Activated effector memory CD4-positive, alpha-beta T cell treated with anti-CD3 and anti-CD28 coated beads, Interleukin-2, amount 50 U/mL, for 16 hours (primary cell): ENCODE measurements around the gene IGF2BP2.

Experiments
- DNase-seq: peaks from one replicate; pipeline ENCODE4 v3.0.0-alpha.2; 2020

The IGF2BP2 gene

GRCh38 chr3:185631508-185632206 is 193.2 kb downstream of the IGF2BP2 start:
- DNase-seq = no peak

GRCh38 chr3:185631108-185631507 is 193.7 kb downstream of the IGF2BP2 start:
- DNase-seq = no peak

DNA sequence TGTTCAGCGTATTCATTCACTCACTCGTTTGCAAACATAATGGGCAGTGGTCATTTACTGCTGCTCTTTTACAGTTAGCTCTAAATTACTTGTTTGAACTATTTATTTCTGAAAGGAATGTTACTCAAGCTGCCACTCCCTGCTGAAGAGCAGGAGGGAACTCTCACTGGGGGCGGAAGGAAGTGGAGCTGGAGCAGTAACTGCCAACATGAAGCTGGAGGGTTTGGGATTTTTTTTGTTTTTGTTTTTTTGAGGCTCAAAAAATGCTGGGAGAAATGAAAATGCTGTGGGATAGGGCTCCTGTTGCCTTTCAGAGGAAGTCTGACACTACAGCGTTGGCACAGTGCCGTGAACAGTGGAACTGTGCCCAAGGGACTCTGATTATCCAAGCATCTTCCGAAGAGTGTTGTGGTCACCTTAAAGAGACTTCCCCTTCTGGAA is 194.6 kb downstream of the IGF2BP2 start:
- no peak for DNase-seq

- no peak for DNase-seq
Measured at GRCh38 chr3:185629554-185630181, 195.2 kb downstream of the IGF2BP2 start.

- DNase-seq = no peak
Measured at GRCh38 chr3:185625784-185626183, 199.1 kb downstream of the IGF2BP2 start.

DNA sequence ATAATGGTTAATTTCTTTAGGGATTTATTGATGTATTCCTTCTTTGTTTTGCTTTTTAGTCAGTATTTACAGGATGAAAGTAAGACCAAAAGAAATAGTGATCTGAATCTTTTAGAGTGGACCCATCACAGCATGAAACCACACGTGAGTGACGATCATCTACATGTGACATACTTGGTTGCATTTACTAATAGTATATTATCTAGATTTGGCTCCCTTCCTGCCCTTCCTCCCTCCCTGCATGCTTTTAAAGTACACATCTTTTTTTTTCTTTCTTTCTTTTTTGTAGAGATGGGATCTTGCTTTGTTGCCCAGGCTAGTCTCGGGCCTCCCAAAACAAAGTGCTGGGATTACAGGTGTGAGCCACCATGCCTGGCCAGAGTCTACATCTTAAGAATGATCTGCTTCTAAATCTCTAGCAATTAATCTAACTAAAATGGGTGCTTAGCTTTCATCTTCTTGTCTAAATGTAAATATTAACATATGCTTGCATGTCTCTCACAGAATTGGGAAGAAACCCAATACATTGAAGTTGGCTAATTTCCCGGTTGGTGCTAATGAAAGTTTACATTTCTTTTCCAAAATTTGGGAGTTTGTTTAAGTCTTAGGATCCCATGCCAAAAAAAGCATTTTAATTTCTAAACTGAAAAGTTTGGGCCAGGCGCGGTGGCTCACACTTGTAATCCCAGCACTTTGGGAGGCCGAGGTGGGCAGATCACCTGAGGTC is 200.7 kb downstream of the IGF2BP2 start:
- no peak for DNase-seq

- no peak for DNase-seq
Measured at GRCh38 chr3:185613016-185613415, 211.8 kb downstream of the IGF2BP2 start.

- no peak for DNase-seq
Measured at GRCh38 chr3:185606196-185606595, 218.6 kb downstream of the IGF2BP2 start.

DNA sequence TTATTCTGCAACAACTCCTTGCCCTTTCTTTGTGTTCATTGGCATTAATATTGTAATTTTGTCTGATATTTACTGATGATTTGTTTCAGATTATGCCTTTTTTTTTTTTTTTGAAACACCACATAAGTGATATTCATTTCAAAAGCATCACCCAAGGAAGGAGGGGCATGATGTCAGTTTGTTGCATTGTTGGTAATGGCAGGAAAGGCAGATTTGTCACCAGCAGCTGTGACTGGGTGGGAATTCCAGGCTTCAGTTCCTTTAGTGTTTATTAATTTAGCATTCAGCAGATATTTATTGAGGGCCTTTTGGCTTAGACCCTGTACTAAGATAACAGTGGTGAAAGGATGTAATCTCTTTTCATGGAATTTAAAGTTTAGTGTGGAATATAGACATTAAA is 219.3 kb downstream of the IGF2BP2 start:
- no peak for DNase-seq

- no peak for DNase-seq
Measured at GRCh38 chr3:185595526-185595925, 229.3 kb downstream of the IGF2BP2 start.

- DNase-seq = no peak
Measured at GRCh38 chr3:185594073-185594472, 230.8 kb downstream of the IGF2BP2 start.
